Heart left ventricle (tissue), 13 donors: Measurements from ENCODE around the gene ZEB1.

Experiments
- CTCF ChIP-seq, 12 donors: fragments of 200-600 bp; sonication (generic) in 4 of 12; IDR thresholded peaks; one replicate each; pipeline versions ENCODE4 v1.5.0 to v1.8.0; 2018 to 2022; ENCODE audit warnings: antibody characterized with exemption in 12 of 12, mild to moderate bottlenecking in 5 of 12
- POLR2A ChIP-seq, 2 donors: fragments of 450-650 bp; IDR thresholded peaks; one replicate each; pipeline ENCODE4 v1.6.1; 2017; ENCODE audit warnings: antibody characterized with exemption in 2 of 2, mild to moderate bottlenecking in 2 of 2, moderate library complexity in 2 of 2
- donor health status: ischemic (EF 13 %, LVEDD 7.1; RV severe dilation, severe dysfunction).
- donor health status: DM: no; HTN: yes; CAD: no.
- donor health status: DM: no; HTN: no; CAD: no.
- donor health status: ischemic (EF 25% LVEDD 6.9; RV normal size, moderate dysfunction).
- donor health status: ischemic (EF 25% LVEDD 5.7; RV mildly dilated, moderate dysfunction).
- donor health status: ischemic (EF 35%, LVEDD 5.7; RV mildly dilated, moderate dysfunction).
- donor health status: nonischemic (EF 11% LVEDD 7.7; RV severe dilation, severe dysfunction).
- donor health status: DM: yes; HTN: yes; CAD: no.
- donor health status: PGD.
- donor health status: ischemic (EF 29% LVEDD 5.4; RV normal size, mild dysfunction).
- donor health status: nonischemic (EF 23%, LVEDD 6.1; RV moderate dilation, normal function).

- TF ChIP-seq CTCF (IDR thresholded peaks at IDR 0.05) (no peak), POLR2A (IDR thresholded peaks at IDR 0.05) (no peak)
Measured at GRCh38 chr10:31522820-31523219, 203.8 kb downstream of the ZEB1 start.
